Breast epithelium (tissue), 3 donors: Measurements from ENCODE around the gene PISD.

ENCODE experiments used
- POLR2AphosphoS5 ChIP-seq, 3 donors: sonication (generic); formaldehyde crosslinking; IDR thresholded peaks; one replicate each; pipeline ENCODE4 v1.6.1; 2017; ENCODE audit warnings: antibody characterized with exemption in 3 of 3
- TF ChIP-seq, protein P1 (sequence below), 3 donors: fragments of 450-650 bp; IDR thresholded peaks; one replicate each; pipeline ENCODE4 v1.5.1; 2016 to 2017; ENCODE audit warnings: antibody characterized with exemption in 3 of 3, mild to moderate bottlenecking in 3 of 3, moderate library complexity in 3 of 3

DNA sequence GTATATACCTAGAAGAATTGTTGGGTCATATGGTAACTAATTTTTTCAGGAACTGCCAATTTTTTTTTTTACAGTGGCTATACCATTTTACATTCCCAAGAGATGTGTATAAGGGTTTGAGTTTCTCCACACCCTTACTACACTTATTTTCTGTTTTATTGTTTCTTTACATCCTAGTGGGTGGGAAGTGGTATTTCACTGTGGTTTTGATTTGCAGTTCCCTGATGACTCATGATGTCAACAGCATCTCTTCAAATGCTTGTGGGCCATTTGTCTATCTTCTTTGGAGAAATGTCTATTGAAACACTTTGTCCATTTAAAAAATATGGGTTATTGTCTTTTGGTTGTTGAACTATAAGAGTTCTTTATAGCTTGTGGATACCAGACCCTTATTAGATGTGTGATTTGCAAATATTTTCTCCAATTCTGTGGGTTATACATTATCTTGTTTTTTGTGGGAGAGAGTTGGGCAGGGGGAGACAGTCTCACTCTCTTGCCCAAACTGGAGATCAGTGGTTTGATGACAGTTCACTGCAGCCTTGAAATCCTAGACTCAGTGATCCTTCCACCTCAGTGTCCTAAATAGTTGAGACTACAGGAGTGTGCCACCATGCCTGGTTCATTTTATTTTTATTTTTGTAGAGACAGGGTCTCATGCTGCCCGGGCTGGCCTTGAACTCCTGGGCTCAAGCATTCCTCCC is 30.3 kb upstream of the PISD start:
- TF ChIP-seq POLR2AphosphoS5 (IDR thresholded peaks at IDR 0.05) = no peak
- TF ChIP-seq, protein P1, sequence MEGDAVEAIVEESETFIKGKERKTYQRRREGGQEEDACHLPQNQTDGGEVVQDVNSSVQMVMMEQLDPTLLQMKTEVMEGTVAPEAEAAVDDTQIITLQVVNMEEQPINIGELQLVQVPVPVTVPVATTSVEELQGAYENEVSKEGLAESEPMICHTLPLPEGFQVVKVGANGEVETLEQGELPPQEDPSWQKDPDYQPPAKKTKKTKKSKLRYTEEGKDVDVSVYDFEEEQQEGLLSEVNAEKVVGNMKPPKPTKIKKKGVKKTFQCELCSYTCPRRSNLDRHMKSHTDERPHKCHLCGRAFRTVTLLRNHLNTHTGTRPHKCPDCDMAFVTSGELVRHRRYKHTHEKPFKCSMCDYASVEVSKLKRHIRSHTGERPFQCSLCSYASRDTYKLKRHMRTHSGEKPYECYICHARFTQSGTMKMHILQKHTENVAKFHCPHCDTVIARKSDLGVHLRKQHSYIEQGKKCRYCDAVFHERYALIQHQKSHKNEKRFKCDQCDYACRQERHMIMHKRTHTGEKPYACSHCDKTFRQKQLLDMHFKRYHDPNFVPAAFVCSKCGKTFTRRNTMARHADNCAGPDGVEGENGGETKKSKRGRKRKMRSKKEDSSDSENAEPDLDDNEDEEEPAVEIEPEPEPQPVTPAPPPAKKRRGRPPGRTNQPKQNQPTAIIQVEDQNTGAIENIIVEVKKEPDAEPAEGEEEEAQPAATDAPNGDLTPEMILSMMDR (IDR thresholded peaks at IDR 0.05) = no peak
